GM21360 (cell line): ENCODE measurements around the gene CDKN2B-AS1.

Experiments
- ATAC-seq: cut with Tn5 transposase; IDR thresholded peaks from one replicate; pipeline ENCODE4 v1.9.1; 2021; ENCODE audit warnings: mild to moderate bottlenecking, moderate library complexity; ENCODE audit not compliant: unreplicated experiment

CDKN2B-AS1 gene

GRCh38 chr9:22148876-22149637 is 154.5 kb downstream of the CDKN2B-AS1 start:
- no peak for ATAC-seq

- ATAC-seq: no peak
These were observed 159.5 kb downstream of the CDKN2B-AS1 start for GRCh38 chr9:22154064-22154463.

DNA sequence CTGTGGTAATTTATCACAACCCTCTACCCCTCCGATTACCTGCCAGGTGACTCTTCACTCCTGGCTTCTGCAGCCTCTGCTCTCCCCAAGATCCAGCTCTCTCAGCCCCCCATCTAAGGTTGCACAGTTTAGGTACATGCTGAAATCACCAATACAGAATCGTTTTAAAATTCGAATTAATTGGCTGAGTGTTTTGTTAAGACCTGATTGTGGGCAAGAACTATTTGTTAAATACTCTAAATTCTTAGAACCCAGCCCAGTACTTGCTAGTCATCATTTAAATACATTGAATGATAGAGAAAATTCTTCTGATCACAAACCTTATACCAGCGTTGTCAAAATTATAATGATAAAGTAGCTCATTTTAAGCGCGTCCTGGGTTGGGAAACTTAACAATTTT is 162.0 kb downstream of the CDKN2B-AS1 start:
- no peak for ATAC-seq

- ATAC-seq: no peak
These were observed 162.7 kb downstream of the CDKN2B-AS1 start for GRCh38 chr9:22157276-22157675.

GRCh38 chr9:22157828-22158227 is 163.2 kb downstream of the CDKN2B-AS1 start:
- no peak for ATAC-seq

GRCh38 chr9:22158271-22158670 is 163.7 kb downstream of the CDKN2B-AS1 start:
- no peak for ATAC-seq

DNA sequence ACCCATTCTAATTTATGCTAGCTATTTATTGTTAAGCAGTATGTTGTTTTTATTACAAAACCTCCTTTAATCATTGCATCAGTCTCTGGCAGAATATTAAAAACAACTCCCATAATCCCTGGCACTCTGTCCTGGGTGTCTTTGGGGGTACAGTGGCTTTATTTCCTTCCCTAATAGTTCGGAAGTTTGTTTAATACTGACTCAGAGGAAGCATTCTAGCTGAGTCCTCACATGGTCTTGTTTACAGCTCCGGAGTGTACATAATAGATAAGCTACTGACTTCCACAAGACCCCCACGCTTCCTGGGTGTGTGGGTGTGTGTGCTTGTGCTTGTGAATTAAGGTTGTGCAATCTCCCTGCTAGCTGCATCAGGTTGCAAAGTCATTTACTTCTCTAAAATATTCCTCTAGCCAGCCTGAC is 164.3 kb downstream of the CDKN2B-AS1 start:
- ATAC-seq: no peak

- ATAC-seq: no peak
These were observed 165.0 kb downstream of the CDKN2B-AS1 start for GRCh38 chr9:22159586-22159985.

- no peak for ATAC-seq
These were observed 165.6 kb downstream of the CDKN2B-AS1 start for GRCh38 chr9:22160221-22160620.

GRCh38 chr9:22165144-22165543 is 170.6 kb downstream of the CDKN2B-AS1 start:
- ATAC-seq: no peak

- no peak for ATAC-seq
These were observed 174.7 kb downstream of the CDKN2B-AS1 start for GRCh38 chr9:22169243-22169642.

DNA sequence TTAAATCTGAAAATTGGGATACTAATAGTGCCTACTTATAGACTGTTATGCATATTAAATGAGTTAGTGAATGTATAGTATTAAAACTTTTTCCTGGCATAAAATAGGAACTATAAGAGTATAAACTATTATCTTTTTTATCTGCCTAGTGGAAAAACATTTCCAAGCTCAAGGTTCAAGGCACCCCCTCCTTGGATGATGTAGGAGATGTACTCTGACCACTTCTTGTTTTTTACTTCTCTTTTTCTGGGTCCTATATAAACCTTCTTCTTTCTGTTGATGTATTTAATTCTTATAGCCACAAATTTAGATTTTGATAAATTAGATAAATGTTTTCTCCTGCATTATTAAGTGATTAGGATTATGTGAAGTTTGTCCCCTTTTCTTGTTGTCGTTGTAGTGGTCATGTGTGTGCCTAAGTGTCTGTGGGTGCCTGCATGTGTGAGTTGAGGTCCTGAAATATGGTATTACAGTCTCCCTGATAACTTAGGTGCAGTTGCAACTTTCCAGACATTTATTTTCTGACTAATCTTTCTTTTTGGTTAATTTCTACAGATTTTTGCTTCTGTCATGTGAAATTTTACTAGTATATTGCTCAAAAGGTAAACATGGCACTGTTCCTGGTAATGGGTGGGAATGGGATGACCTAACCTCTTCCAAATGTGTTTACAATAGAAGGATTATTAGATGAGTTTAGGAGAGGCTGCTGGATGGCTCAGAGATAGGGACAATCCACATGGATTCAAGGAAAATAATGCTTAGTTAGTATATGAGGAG is 175.3 kb downstream of the CDKN2B-AS1 start:
- no peak for ATAC-seq
